OCI-LY3 (cell line): ENCODE results near the gene FGF3.

Experiments
- EZH2phosphoT487 ChIP-seq: fragments of 200-600 bp; shearing (Covaris generic); IDR thresholded peaks from 2 replicates; pipeline ENCODE4 v1.6.1; 2018; ENCODE audit warnings: antibody characterized with exemption, mixed run types, low read depth
- TF ChIP-seq, protein P1 (sequence below): fragments of 200-600, 300-600 bp; sonication (generic); IDR thresholded peaks from 2 replicates; pipeline ENCODE4 v1.5.1; 2014; ENCODE audit warnings: antibody characterized with exemption, low read length, low read depth

DNA sequence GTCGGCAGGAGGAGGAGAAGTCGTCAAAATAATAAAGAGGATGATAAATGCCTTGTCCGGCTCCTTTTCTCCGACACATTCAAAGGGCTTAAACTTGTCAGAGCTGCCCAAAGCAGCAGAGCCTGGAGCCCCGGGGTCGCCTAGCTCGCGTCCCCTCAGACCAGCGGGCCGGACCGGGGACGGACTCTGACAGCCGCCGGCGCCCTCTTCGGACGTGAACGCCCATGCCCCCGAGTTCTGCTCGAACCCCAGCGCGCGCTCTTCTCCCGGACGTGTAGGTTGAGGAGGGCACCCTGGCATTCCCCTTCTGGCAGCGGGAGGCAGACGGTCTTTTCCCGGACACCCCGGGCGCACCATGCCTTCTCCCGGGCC lies 999 bp downstream of the FGF3 start:
- TF ChIP-seq, protein P1, sequence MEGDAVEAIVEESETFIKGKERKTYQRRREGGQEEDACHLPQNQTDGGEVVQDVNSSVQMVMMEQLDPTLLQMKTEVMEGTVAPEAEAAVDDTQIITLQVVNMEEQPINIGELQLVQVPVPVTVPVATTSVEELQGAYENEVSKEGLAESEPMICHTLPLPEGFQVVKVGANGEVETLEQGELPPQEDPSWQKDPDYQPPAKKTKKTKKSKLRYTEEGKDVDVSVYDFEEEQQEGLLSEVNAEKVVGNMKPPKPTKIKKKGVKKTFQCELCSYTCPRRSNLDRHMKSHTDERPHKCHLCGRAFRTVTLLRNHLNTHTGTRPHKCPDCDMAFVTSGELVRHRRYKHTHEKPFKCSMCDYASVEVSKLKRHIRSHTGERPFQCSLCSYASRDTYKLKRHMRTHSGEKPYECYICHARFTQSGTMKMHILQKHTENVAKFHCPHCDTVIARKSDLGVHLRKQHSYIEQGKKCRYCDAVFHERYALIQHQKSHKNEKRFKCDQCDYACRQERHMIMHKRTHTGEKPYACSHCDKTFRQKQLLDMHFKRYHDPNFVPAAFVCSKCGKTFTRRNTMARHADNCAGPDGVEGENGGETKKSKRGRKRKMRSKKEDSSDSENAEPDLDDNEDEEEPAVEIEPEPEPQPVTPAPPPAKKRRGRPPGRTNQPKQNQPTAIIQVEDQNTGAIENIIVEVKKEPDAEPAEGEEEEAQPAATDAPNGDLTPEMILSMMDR, result no peak
- no peak for TF ChIP-seq EZH2phosphoT487
